Right lobe of liver (tissue), 6 donors: ENCODE results near the gene CACNA2D1. TPM values are rescaled to one million over a fixed set of nuclear protein-coding genes. Genes with fewer than 3 reads are reported as not detected.

Experiments used
- ATAC-seq, 4 donors: fragments of 200-7000 bp; cut with Tn5 transposase; one replicate each; pipeline ENCODE4 v1.9.1; 2020; ENCODE audit warnings: mild to moderate bottlenecking in 4 of 4, moderate library complexity in 4 of 4
- DNase-seq, 3 donors: peaks; one replicate each; pipeline ENCODE4 v3.0.0-alpha.2; 2020
- H3K27ac ChIP-seq, 3 donors: fragments of 200-600 bp; one replicate each; pipeline ENCODE4 v1.8.0; 2022
- H3K27me3 ChIP-seq, 2 donors: fragments of 200-600 bp; one replicate each; pipeline ENCODE4 v1.8.0; 2022
- H3K36me3 ChIP-seq, 4 donors: fragments of 200-600 bp; sonication (generic) in 1 of 4; one replicate each; pipeline versions ENCODE4 v1.5.1 to v1.8.0; 2017 to 2022; ENCODE audit warnings: control low read depth in 1 of 4
- H3K4me1 ChIP-seq, 4 donors: fragments of 200-600 bp; sonication (generic) in 1 of 4; one replicate each; pipeline versions ENCODE4 v1.5.1 to v1.8.0; 2017 to 2022; ENCODE audit warnings: control low read depth in 1 of 4
- H3K4me3 ChIP-seq, 3 donors: fragments of 200-600 bp; one replicate each; pipeline ENCODE4 v1.8.0; 2022
- H3K9me3 ChIP-seq, 4 donors: fragments of 200-600 bp; sonication (generic) in 1 of 4; one replicate each; pipeline versions ENCODE4 v1.5.1 to v1.8.0; 2017 to 2022; ENCODE audit warnings: control low read depth in 1 of 4
- POLR2A ChIP-seq: fragments of 450-650 bp; IDR thresholded peaks from one replicate; pipeline ENCODE4 v1.6.1; 2017; ENCODE audit warnings: antibody characterized with exemption, mild to moderate bottlenecking
- WGBS: methylation state at CpG from one replicate; pipeline ENCODE4 v1.1.6; 2018; ENCODE audit warnings: low coverage, low lambda C conversion rate; ENCODE audit not compliant: insufficient coverage; ENCODE audit errors: missing lambda C conversion rate; 5-methylcytosine and 5-hydroxymethylcytosine counted together
- intact Hi-C, 2 donors: fragments of 100-400 bp; cut with DNase I; formaldehyde crosslinking; loops; one replicate each; pipeline versions ENCODE4 v1.11.2 to v1.14.1; 2022
- total RNA-seq, 6 experiments: library from RNA; depleted of rRNA in 2 of 6; stranded (reverse); fragments of >200 nt in 2 of 6; fragmentation: NEBNext Ultra II Directional in 3 of 6; extraction: Animal tissue kit (Norgen Biotek cat#: 25700) in 3 of 6; gene quantifications; one replicate each; pipeline versions ENCODE4 v1.1.0 to v1.2.4, GENCODE V29; 2016 to 2023
- TF ChIP-seq, protein P1 (sequence below), 4 donors: fragments of 200-600 bp in 3 of 4; fragments of 450-650 bp in 1 of 4; IDR thresholded peaks; one replicate each; pipeline versions ENCODE4 v1.5.1 to v1.8.0; 2016 to 2022; ENCODE audit warnings: antibody characterized with exemption in 4 of 4, mild to moderate bottlenecking in 2 of 4
- donor health status: DM: no; HTN: yes; CAD: no.
- donor health status: DM: no; HTN: no; CAD: no.
- donor health status: DM: no; HTN: no; CAD: no.
- donor health status: DM: no; HTN: yes; CAD: no.
- donor health status: DM: no; HTN: yes; CAD: no.

Gene CACNA2D1
- total RNA-seq, 6 experiments from 2014 or later: 1.3 to 6.0 (median 2.2) TPM

DNA sequence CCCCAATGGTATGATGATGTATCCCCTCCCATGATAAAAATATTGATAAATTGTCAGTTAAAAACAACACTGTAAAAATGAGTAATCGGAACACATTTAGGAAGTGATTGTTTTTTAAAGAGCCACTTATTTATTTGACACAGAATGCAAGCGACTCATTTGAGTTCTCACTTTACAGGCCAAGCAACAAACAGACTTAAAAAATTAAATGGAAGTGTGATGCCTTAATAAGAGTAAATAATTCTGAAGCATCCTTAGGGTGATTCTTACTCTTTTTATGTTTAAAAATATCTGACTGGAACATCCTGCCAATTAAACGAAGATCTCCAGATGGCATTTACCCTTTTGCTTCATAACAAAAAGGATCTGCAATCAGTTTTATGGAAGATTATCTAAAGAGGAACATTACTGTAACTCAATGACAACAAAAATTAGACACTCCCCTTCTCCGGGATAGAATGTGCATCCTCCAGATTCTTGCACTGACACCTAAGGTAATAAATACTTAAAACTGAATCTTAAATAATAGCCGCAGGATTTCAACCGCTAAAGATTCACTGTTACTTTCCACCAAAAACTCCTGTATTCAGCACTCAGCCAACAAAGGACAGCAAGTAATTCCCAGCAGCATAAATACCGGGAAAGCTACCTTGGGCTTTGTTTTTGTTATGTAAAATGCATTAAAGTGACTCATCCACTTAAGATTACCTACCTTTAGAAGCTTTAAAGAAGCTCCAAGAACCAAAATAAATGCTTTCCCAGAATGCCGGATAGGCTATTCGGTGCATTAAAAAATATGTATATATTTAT lies 1.7 kb downstream of the CACNA2D1 start:
- ATAC-seq: no peak

GRCh38 chr7:82438521-82438920 lies 5.1 kb downstream of the CACNA2D1 start:
- Histone ChIP-seq H3K27me3 (no peaks in the 10 kb centered on the region), H3K27ac (no peak overlapping the region), H3K9me3 (no peaks in the 10 kb centered on the region), H3K4me1 (peaks cover 0 to 3% (median 0%) of the 10 kb centered on the region in 4 donors), H3K36me3 (no peaks in the 10 kb centered on the region), H3K4me3 (no peak overlapping the region)
- intact Hi-C loops: no loop called here
- no peak for ATAC-seq
- WGBS: 36% methylated on average over 5 of the region's 5 CpGs
- TF ChIP-seq, protein P1, sequence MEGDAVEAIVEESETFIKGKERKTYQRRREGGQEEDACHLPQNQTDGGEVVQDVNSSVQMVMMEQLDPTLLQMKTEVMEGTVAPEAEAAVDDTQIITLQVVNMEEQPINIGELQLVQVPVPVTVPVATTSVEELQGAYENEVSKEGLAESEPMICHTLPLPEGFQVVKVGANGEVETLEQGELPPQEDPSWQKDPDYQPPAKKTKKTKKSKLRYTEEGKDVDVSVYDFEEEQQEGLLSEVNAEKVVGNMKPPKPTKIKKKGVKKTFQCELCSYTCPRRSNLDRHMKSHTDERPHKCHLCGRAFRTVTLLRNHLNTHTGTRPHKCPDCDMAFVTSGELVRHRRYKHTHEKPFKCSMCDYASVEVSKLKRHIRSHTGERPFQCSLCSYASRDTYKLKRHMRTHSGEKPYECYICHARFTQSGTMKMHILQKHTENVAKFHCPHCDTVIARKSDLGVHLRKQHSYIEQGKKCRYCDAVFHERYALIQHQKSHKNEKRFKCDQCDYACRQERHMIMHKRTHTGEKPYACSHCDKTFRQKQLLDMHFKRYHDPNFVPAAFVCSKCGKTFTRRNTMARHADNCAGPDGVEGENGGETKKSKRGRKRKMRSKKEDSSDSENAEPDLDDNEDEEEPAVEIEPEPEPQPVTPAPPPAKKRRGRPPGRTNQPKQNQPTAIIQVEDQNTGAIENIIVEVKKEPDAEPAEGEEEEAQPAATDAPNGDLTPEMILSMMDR (IDR thresholded peaks at IDR 0.05): no peak
- no peak for TF ChIP-seq POLR2A
- no peak for DNase-seq

More for the DNA sequence above, 1.7 kb downstream of the CACNA2D1 start:
- no peak for TF ChIP-seq POLR2A
- TF ChIP-seq, protein P1 (IDR thresholded peaks at IDR 0.05): no peak
- DNase-seq: no peak
- H3K9me3 ChIP-seq: no peaks in the 10 kb centered on the region
- H3K27me3 ChIP-seq: no peaks in the 10 kb centered on the region
- H3K27ac ChIP-seq: no peak overlapping the region
- peak overlapping the region in 2 of 3 donors; percentile 40 to 51 for H3K4me3 ChIP-seq
- intact Hi-C loops: no loop called here
- WGBS: 15% methylated on average over 9 of the region's 9 CpGs
- H3K36me3 ChIP-seq: no peaks in the 10 kb centered on the region
- peaks cover 0 to 8% (median 0%) of the 10 kb centered on the region in 4 donors for H3K4me1 ChIP-seq

DNA sequence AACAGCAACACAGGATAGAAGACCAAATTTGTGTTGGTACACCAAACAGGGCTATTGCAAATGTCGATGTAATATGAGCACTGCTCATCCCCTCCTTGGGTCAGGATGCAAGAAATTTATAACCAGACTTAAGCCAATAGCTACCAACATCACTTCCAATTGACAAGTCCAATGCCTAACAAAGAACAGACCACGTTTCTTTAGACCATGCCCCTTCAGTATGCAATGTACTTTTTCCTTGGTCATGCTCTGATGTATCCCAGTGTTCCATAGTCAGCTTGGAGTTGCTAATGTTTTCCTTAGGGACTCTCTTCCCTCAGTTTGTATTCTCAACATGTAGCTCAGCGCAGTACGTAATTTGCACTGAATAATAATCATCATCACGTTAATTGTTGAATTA lies 7.8 kb downstream of the CACNA2D1 start:
- WGBS: 63% methylated on average over 5 of the region's 5 CpGs
- no peak overlapping the region for H3K27ac ChIP-seq
- DNase-seq (no peak), ATAC-seq (no peak)
- no peaks in the 10 kb centered on the region for H3K9me3 ChIP-seq
- no peak for TF ChIP-seq POLR2A
- TF ChIP-seq, protein P1 (IDR thresholded peaks at IDR 0.05): no peak
- no peaks in the 10 kb centered on the region for H3K27me3 ChIP-seq
- H3K4me1 ChIP-seq: no peaks in the 10 kb centered on the region
- no peaks in the 10 kb centered on the region for H3K36me3 ChIP-seq
- intact Hi-C loops: no loop called here
- no peak overlapping the region for H3K4me3 ChIP-seq

- no peak overlapping the region for H3K4me3 ChIP-seq
- WGBS: 53% methylated on average over 4 of the region's 4 CpGs
- ATAC-seq (no peak), DNase-seq (no peak)
- no peaks in the 10 kb centered on the region for H3K36me3 ChIP-seq
- intact Hi-C loops: no loop called here
- H3K4me1 ChIP-seq: no peaks in the 10 kb centered on the region
- no peak for TF ChIP-seq POLR2A
- TF ChIP-seq, protein P1 (IDR thresholded peaks at IDR 0.05): no peak
- H3K27ac ChIP-seq: no peak overlapping the region
- H3K27me3 ChIP-seq: no peaks in the 10 kb centered on the region
- H3K9me3 ChIP-seq: no peaks in the 10 kb centered on the region
Measured at GRCh38 chr7:82434275-82435022, 9.1 kb downstream of the CACNA2D1 start.
